ACC112 (cell line): ENCODE data around the gene NAV3.

Experiments
- H2AFZ ChIP-seq: fragments of 200-600 bp; sonication (generic); one replicate; pipeline ENCODE4 v1.6.0; 2017; ENCODE audit warnings: antibody characterized with exemption, low read length; ENCODE audit not compliant: unreplicated experiment
- H3K27ac ChIP-seq: fragments of 200-600 bp; sonication (generic); 2 replicates; pipeline ENCODE4 v1.5.1; 2014; ENCODE audit warnings: low read depth, mild to moderate bottlenecking, antibody characterized with exemption, low read length, moderate library complexity
- H3K27me3 ChIP-seq: fragments of 200-600 bp; sonication (generic); 2 replicates; pipeline ENCODE4 v1.6.1; 2014; ENCODE audit warnings: mild to moderate bottlenecking, antibody characterized with exemption, low read length, moderate library complexity, mixed read lengths; ENCODE audit not compliant: insufficient read depth
- H3K36me3 ChIP-seq: fragments of 200-600 bp; sonication (generic); 2 replicates; pipeline ENCODE4 v1.6.1; 2016; ENCODE audit warnings: mild to moderate bottlenecking, antibody characterized with exemption, low read length, moderate library complexity, mixed read lengths; ENCODE audit not compliant: insufficient read depth
- H3K4me1 ChIP-seq: fragments of 200-600 bp; sonication (generic); one replicate; pipeline ENCODE4 v1.6.1; 2016; ENCODE audit warnings: low read length, mixed read lengths; ENCODE audit not compliant: insufficient read depth, unreplicated experiment, control insufficient read depth
- H3K4me3 ChIP-seq: fragments of 200-600 bp; sonication (generic); 2 replicates; pipeline ENCODE4 v1.5.1; 2014; ENCODE audit warnings: mild to moderate bottlenecking, low read depth, low read length
- H3K79me2 ChIP-seq: fragments of 200-600 bp; sonication (generic); one replicate; pipeline ENCODE4 v1.6.0; 2016; ENCODE audit warnings: low read length; ENCODE audit not compliant: control insufficient read depth, unreplicated experiment, insufficient read depth

NAV3 gene

GRCh38 chr12:77808534-77808933, 22.2 kb upstream of the NAV3 start:
- no peaks in the 10 kb centered on the region for H3K79me2 ChIP-seq
- no peaks in the 10 kb centered on the region for H3K4me1 ChIP-seq
- no peak overlapping the region for H3K27ac ChIP-seq
- H3K4me3 ChIP-seq, result no peak overlapping the region
- H3K36me3 ChIP-seq, result no peaks in the 10 kb centered on the region
- H2AFZ ChIP-seq, result no peak overlapping the region
- no peaks in the 10 kb centered on the region for H3K27me3 ChIP-seq

- Histone ChIP-seq H3K4me1 (peaks cover 5% of the 10 kb centered on the region), H3K27ac (no peak overlapping the region), H3K27me3 (no peaks in the 10 kb centered on the region), H2AFZ (no peak overlapping the region), H3K4me3 (no peak overlapping the region), H3K36me3 (no peaks in the 10 kb centered on the region), H3K79me2 (no peaks in the 10 kb centered on the region)
Observed at GRCh38 chr12:77813558-77813957, 17.1 kb upstream of the NAV3 start.

- H3K4me3 ChIP-seq, result no peak overlapping the region
- H3K4me1 ChIP-seq, result peaks cover 5% of the 10 kb centered on the region
- H3K27me3 ChIP-seq, result no peaks in the 10 kb centered on the region
- no peak overlapping the region for H2AFZ ChIP-seq
- H3K36me3 ChIP-seq, result no peaks in the 10 kb centered on the region
- no peak overlapping the region for H3K27ac ChIP-seq
- H3K79me2 ChIP-seq, result no peaks in the 10 kb centered on the region
Observed at GRCh38 chr12:77814386-77814785, 16.3 kb upstream of the NAV3 start.

- Histone ChIP-seq H2AFZ (no peak overlapping the region), H3K27ac (no peak overlapping the region), H3K4me3 (no peak overlapping the region), H3K4me1 (peaks cover 5% of the 10 kb centered on the region), H3K27me3 (no peaks in the 10 kb centered on the region), H3K36me3 (no peaks in the 10 kb centered on the region), H3K79me2 (no peaks in the 10 kb centered on the region)
Observed at GRCh38 chr12:77816196-77816595, 14.5 kb upstream of the NAV3 start.

- Histone ChIP-seq H3K27ac (no peak overlapping the region), H3K36me3 (no peaks in the 10 kb centered on the region), H3K79me2 (no peaks in the 10 kb centered on the region), H2AFZ (no peak overlapping the region), H3K4me1 (peaks cover 5% of the 10 kb centered on the region), H3K4me3 (no peak overlapping the region), H3K27me3 (no peaks in the 10 kb centered on the region)
Observed at GRCh38 chr12:77817276-77817675, 13.4 kb upstream of the NAV3 start.

- H3K4me3 ChIP-seq, result no peak overlapping the region
- no peak overlapping the region for H2AFZ ChIP-seq
- no peak overlapping the region for H3K27ac ChIP-seq
- H3K36me3 ChIP-seq, result no peaks in the 10 kb centered on the region
- H3K4me1 ChIP-seq, result peaks cover 5% of the 10 kb centered on the region
- H3K27me3 ChIP-seq, result no peaks in the 10 kb centered on the region
- H3K79me2 ChIP-seq, result no peaks in the 10 kb centered on the region
Observed at GRCh38 chr12:77818351-77818750, 12.3 kb upstream of the NAV3 start.

GRCh38 chr12:77821699-77822203, 8.9 kb upstream of the NAV3 start:
- H2AFZ ChIP-seq, result no peak overlapping the region
- no peak overlapping the region for H3K27ac ChIP-seq

GRCh38 chr12:77833329-77833728, 2.6 kb downstream of the NAV3 start:
- H3K27ac ChIP-seq, result no peak overlapping the region
- no peaks in the 10 kb centered on the region for H3K79me2 ChIP-seq
- H3K4me3 ChIP-seq, result no peak overlapping the region
- no peak overlapping the region for H2AFZ ChIP-seq
- H3K27me3 ChIP-seq, result no peaks in the 10 kb centered on the region
- H3K4me1 ChIP-seq, result peaks cover 25% of the 10 kb centered on the region
- H3K36me3 ChIP-seq, result no peaks in the 10 kb centered on the region

More at GRCh38 chr12:77821699-77822203, 8.9 kb upstream of the NAV3 start:
- Histone ChIP-seq H3K27me3 (no peaks in the 10 kb centered on the region), H3K4me3 (no peak overlapping the region), H3K36me3 (no peaks in the 10 kb centered on the region), H3K79me2 (no peaks in the 10 kb centered on the region), H3K4me1 (no peaks in the 10 kb centered on the region)

GRCh38 chr12:77834618-77835017, 3.9 kb downstream of the NAV3 start:
- Histone ChIP-seq H3K79me2 (no peaks in the 10 kb centered on the region), H3K4me3 (no peak overlapping the region), H3K27me3 (no peaks in the 10 kb centered on the region), H3K4me1 (peaks cover 17% of the 10 kb centered on the region), H3K36me3 (no peaks in the 10 kb centered on the region), H2AFZ (no peak overlapping the region), H3K27ac (no peak overlapping the region)

- Histone ChIP-seq H3K4me3 (no peak overlapping the region), H3K36me3 (no peaks in the 10 kb centered on the region), H2AFZ (no peak overlapping the region), H3K4me1 (peaks cover 7% of the 10 kb centered on the region), H3K27me3 (no peaks in the 10 kb centered on the region), H3K79me2 (no peaks in the 10 kb centered on the region), H3K27ac (no peak overlapping the region)
Observed at GRCh38 chr12:77835969-77836368, 5.3 kb downstream of the NAV3 start.

GRCh38 chr12:77837876-77838291, 7.2 kb downstream of the NAV3 start:
- Histone ChIP-seq H3K36me3 (no peaks in the 10 kb centered on the region), H3K79me2 (no peaks in the 10 kb centered on the region), H3K4me1 (peaks cover 17% of the 10 kb centered on the region), H3K27me3 (no peaks in the 10 kb centered on the region), H3K4me3 (no peak overlapping the region), H2AFZ (peak overlapping the region; percentile 11), H3K27ac (no peak overlapping the region)
